ENCODE data around the gene SNRK. TPM values are rescaled to one million over a fixed set of nuclear protein-coding genes. Genes with fewer than 3 reads are reported as not detected.

SNRK gene
- total RNA-seq, 1 experiment from 2014 or later, result 53.3 TPM

GRCh38 chr3:43378066-43378935 is 92.0 kb downstream of the SNRK start:
- DNase-seq, result peak; percentile 71
- POLR2A ChIA-PET (ENCODE audit: unreplicated experiment), result no interaction called here

DNA sequence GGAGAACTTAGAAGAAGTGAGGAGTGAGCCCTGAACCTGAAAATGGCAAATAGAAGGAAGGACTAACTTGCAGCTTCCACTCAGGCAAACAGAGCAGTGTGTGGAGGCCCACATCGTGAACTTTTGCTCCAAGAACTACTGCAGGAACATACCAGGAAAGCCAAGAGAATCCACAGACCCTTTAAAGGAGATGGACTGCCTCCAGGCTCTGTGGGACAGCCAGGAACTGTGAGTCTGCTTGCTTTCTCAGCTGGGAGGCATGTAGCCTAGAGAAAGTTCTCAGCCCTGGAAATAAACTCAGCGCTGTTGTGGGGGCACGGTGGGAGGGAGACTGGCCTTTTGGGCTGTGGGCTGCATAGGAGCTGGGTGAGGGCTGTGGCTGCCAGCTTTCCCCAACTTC is 93.0 kb downstream of the SNRK start:
- DNase-seq (no peak), ATAC-seq (no peak)
- Histone ChIP-seq H2AFZ (ENCODE audit: low read length) (no peak overlapping the region), H3K4me3 (ENCODE audit: low read length) (no peak overlapping the region), H3K9me2 (replicated peaks; ENCODE audit: low read length) (no peaks in the 10 kb centered on the region), H3K4me2 (ENCODE audit: low read length) (no peak overlapping the region), H3K79me2 (ENCODE audit: low read length) (no peaks in the 10 kb centered on the region), H3K9ac (ENCODE audit: low read length) (no peak overlapping the region), H3K36me3 (ENCODE audit: low read depth, low read length) (no peaks in the 10 kb centered on the region), H3K9me3 (ENCODE audit: low read length) (no peaks in the 10 kb centered on the region), H3K4me1 (ENCODE audit: insufficient read depth, low read length) (peaks cover 5% of the 10 kb centered on the region; the same call in 1 of the 2 replicates), H3F3A (ENCODE audit: low read length, unreplicated experiment) (no peaks in the 10 kb centered on the region), H3K27ac (ENCODE audit: low read length) (no peak overlapping the region), H3K27me3 (ENCODE audit: low read length) (no peaks in the 10 kb centered on the region), H4K20me1 (ENCODE audit: low read length) (no peaks in the 10 kb centered on the region)
- ChIA-PET POLR2A (ENCODE audit: unreplicated experiment) (no interaction called here), CTCF (no interaction called here)
- BruUV-seq (replicated peaks), result no TSS peak
- intact Hi-C loops (cut with micrococcal nuclease), result loop anchor here (10.0 kb wide), 1 partner anchor 155 kb away; no protein-coding TSS in a partner anchor
- TF ChIP-seq EZH2 (IDR thresholded peaks at IDR 0.05; ENCODE audit: low read length, unreplicated experiment) (no peak), EZH2phosphoT487 (IDR thresholded peaks at IDR 0.05; ENCODE audit: borderline replicate concordance, low read length) (no peak)
- TF ChIP-seq, protein P1, sequence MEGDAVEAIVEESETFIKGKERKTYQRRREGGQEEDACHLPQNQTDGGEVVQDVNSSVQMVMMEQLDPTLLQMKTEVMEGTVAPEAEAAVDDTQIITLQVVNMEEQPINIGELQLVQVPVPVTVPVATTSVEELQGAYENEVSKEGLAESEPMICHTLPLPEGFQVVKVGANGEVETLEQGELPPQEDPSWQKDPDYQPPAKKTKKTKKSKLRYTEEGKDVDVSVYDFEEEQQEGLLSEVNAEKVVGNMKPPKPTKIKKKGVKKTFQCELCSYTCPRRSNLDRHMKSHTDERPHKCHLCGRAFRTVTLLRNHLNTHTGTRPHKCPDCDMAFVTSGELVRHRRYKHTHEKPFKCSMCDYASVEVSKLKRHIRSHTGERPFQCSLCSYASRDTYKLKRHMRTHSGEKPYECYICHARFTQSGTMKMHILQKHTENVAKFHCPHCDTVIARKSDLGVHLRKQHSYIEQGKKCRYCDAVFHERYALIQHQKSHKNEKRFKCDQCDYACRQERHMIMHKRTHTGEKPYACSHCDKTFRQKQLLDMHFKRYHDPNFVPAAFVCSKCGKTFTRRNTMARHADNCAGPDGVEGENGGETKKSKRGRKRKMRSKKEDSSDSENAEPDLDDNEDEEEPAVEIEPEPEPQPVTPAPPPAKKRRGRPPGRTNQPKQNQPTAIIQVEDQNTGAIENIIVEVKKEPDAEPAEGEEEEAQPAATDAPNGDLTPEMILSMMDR (conservative IDR thresholded peaks at IDR 0.05; ENCODE audit: low read depth, low read length), result no peak

More at GRCh38 chr3:43378066-43378935, 92.0 kb downstream of the SNRK start:
- Histone ChIP-seq H3K36me3 (ENCODE audit: low read depth, low read length) (no peaks in the 10 kb centered on the region), H3K27me3 (ENCODE audit: low read length) (no peaks in the 10 kb centered on the region), H3K9me2 (replicated peaks; ENCODE audit: low read length) (no peaks in the 10 kb centered on the region), H2AFZ (ENCODE audit: low read length) (no peak overlapping the region), H3K4me1 (ENCODE audit: insufficient read depth, low read length) (peaks cover 5% of the 10 kb centered on the region; the same call in 1 of the 2 replicates), H3K79me2 (ENCODE audit: low read length) (no peaks in the 10 kb centered on the region), H3F3A (ENCODE audit: low read length, unreplicated experiment) (no peaks in the 10 kb centered on the region), H4K20me1 (ENCODE audit: low read length) (no peaks in the 10 kb centered on the region), H3K4me2 (ENCODE audit: low read length) (no peak overlapping the region), H3K4me3 (ENCODE audit: low read length) (no peak overlapping the region), H3K27ac (ENCODE audit: low read length) (no peak overlapping the region), H3K9me3 (ENCODE audit: low read length) (no peaks in the 10 kb centered on the region), H3K9ac (ENCODE audit: low read length) (no peak overlapping the region)
- no TSS peak for BruUV-seq (replicated peaks)
- intact Hi-C loops (cut with micrococcal nuclease), result loop anchor here (1.0 to 10.0 kb wide), 2 partner anchors 154 to 216 kb away; no protein-coding TSS in a partner anchor
- CTCF ChIA-PET, result interaction anchor here (0.6 to 1.1 kb wide), 4 partner anchors 125 to 217 kb away, joined by 3 to 7 read pairs (median 4); no protein-coding TSS in a partner anchor
- peak; percentile 87 for ATAC-seq
- no peak for TF ChIP-seq EZH2 (IDR thresholded peaks at IDR 0.05; ENCODE audit: low read length, unreplicated experiment)
- TF ChIP-seq, protein P1 (conservative IDR thresholded peaks at IDR 0.05; ENCODE audit: low read depth, low read length), result peak; percentile 81
- TF ChIP-seq EZH2phosphoT487 (IDR thresholded peaks at IDR 0.05; ENCODE audit: borderline replicate concordance, low read length), result no peak
